Measurements from ENCODE around the gene RSL1D1. TPM values are rescaled to one million over a fixed set of nuclear protein-coding genes. Genes with fewer than 3 reads are reported as not detected.
A peak's percentile ranks its signal among the peaks of the same experiment; 100 is the strongest.

RSL1D1 gene
- total RNA-seq, 1 experiment from 2014 or later = 195 TPM

DNA sequence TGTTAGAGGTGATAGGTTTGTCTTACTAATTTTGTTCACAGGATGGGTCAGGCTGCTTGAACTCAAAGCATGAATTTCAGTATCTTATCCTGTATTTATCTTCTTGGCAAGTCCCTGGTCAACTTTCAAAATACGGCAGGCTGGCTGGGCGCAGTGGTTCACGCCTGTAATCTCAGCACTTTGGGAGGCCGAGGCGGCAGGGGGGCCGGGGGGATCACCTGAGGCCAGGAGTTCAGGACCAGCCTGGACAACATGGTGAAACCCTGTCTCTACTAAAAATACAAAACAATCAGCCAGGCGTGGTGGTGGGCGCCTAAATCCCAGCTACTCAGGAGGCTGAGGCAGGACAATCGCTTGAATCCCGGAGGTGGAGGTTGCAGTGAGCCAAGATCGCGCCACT is 25.0 kb upstream of the RSL1D1 start:
- ATAC-seq (no peak), DNase-seq (ENCODE audit: low read depth, low spot score) (no peak)
- peaks cover 42% of the 10 kb centered on the region for H3K36me3 ChIP-seq (ENCODE audit: control insufficient read depth, insufficient read depth, low read length)
- intact Hi-C loops (cut with micrococcal nuclease; ENCODE audit: unreplicated experiment) (no loop called here), in situ Hi-C loops (cut with HindIII; ENCODE audit: low pct_unique_long_range_greater_than_20kb, low sequenced_read_pairs) (no loop called here)
- no peak for TF ChIP-seq POLR2AphosphoS5 (IDR thresholded peaks at IDR 0.05; ENCODE audit: low read depth, low read length)
- no peak for TF ChIP-seq CTCF (IDR thresholded peaks at IDR 0.05)
- TF ChIP-seq, protein P1, sequence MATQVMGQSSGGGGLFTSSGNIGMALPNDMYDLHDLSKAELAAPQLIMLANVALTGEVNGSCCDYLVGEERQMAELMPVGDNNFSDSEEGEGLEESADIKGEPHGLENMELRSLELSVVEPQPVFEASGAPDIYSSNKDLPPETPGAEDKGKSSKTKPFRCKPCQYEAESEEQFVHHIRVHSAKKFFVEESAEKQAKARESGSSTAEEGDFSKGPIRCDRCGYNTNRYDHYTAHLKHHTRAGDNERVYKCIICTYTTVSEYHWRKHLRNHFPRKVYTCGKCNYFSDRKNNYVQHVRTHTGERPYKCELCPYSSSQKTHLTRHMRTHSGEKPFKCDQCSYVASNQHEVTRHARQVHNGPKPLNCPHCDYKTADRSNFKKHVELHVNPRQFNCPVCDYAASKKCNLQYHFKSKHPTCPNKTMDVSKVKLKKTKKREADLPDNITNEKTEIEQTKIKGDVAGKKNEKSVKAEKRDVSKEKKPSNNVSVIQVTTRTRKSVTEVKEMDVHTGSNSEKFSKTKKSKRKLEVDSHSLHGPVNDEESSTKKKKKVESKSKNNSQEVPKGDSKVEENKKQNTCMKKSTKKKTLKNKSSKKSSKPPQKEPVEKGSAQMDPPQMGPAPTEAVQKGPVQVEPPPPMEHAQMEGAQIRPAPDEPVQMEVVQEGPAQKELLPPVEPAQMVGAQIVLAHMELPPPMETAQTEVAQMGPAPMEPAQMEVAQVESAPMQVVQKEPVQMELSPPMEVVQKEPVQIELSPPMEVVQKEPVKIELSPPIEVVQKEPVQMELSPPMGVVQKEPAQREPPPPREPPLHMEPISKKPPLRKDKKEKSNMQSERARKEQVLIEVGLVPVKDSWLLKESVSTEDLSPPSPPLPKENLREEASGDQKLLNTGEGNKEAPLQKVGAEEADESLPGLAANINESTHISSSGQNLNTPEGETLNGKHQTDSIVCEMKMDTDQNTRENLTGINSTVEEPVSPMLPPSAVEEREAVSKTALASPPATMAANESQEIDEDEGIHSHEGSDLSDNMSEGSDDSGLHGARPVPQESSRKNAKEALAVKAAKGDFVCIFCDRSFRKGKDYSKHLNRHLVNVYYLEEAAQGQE (IDR thresholded peaks at IDR 0.05; ENCODE audit: insufficient read depth in 1 of 2, low read depth in 2 of 2, low read length in 1 of 2) = no peak
- TF ChIP-seq SIN3A (IDR thresholded peaks at IDR 0.05; ENCODE audit: borderline replicate concordance, insufficient read depth, low read depth, low read length) = no peak
- TF ChIP-seq TCF7L2 (IDR thresholded peaks at IDR 0.05; ENCODE audit: low read depth, low read length) = no peak
- ChIA-PET CTCF (no interaction called here), POLR2A (no interaction called here)
- H3K27me3 ChIP-seq (ENCODE audit: control insufficient read depth, insufficient read depth, low read length) = no peaks in the 10 kb centered on the region
- no peak overlapping the region for H3K4me3 ChIP-seq (ENCODE audit: low read depth in 2 of 2, low read length in 2 of 2)
- 0 out of 2 replicates have a peak, but pooled peaks cover 3% of the 10 kb centered on the region for H3K4me1 ChIP-seq (ENCODE audit: control insufficient read depth, insufficient read depth, low read length)
- H3K9me3 ChIP-seq (ENCODE audit: control insufficient read depth, insufficient read depth, low read depth, low read length) = no peaks in the 10 kb centered on the region
- no TSS peak for BruUV-seq (replicated peaks)
- H3K27ac ChIP-seq (ENCODE audit: low read length) = no peak overlapping the region

DNA sequence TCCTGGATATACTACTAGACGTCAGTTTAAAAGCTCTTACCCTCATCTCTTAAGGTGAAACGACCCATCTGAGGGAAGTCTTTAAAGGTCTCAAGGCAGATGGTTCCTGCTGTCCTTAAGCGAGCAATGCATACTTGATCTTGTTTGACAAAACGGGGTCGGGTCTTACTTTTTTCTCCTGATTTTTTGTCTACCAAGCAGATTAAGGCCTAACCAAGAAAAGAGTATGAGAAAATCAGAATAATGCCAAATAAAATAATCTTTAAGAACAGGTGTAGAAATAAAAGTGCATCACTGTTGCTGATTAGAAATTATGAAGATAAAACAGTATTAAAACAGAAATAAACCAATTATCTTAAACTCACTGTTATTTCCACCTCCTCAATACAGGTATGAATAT is 24.4 kb upstream of the RSL1D1 start:
- peaks cover 44% of the 10 kb centered on the region for H3K36me3 ChIP-seq (ENCODE audit: control insufficient read depth, insufficient read depth, low read length)
- CTCF ChIA-PET = no interaction called here
- ATAC-seq = no peak
- 0 out of 2 replicates have a peak overlapping the region, but pooled peaks have one; percentile 9 for H3K27ac ChIP-seq (ENCODE audit: low read length)
- no peak for TF ChIP-seq SIN3A (IDR thresholded peaks at IDR 0.05; ENCODE audit: borderline replicate concordance, insufficient read depth, low read depth, low read length)
- TF ChIP-seq, protein P1 (IDR thresholded peaks at IDR 0.05; ENCODE audit: insufficient read depth in 1 of 2, low read depth in 2 of 2, low read length in 1 of 2) = no peak
- TF ChIP-seq TCF7L2 (IDR thresholded peaks at IDR 0.05; ENCODE audit: low read depth, low read length) = no peak
- TF ChIP-seq CTCF (IDR thresholded peaks at IDR 0.05) = no peak
- no peak for TF ChIP-seq POLR2AphosphoS5 (IDR thresholded peaks at IDR 0.05; ENCODE audit: low read depth, low read length)
- peaks cover 3% of the 10 kb centered on the region; the same call in 1 of the 2 replicates for H3K4me1 ChIP-seq (ENCODE audit: control insufficient read depth, insufficient read depth, low read length)
- no TSS peak for BruUV-seq (replicated peaks)
- no peak for DNase-seq (ENCODE audit: low read depth, low spot score)
- POLR2A ChIA-PET = interaction anchor here (0.6 kb wide), 1 partner anchor 126 kb away, joined by 5 read pairs; no protein-coding TSS in a partner anchor
- H3K9me3 ChIP-seq (ENCODE audit: control insufficient read depth, insufficient read depth, low read depth, low read length) = no peaks in the 10 kb centered on the region
- no peak overlapping the region for H3K4me3 ChIP-seq (ENCODE audit: low read depth in 2 of 2, low read length in 2 of 2)
- in situ Hi-C loops (cut with HindIII; ENCODE audit: low pct_unique_long_range_greater_than_20kb, low sequenced_read_pairs) = no loop called here
- intact Hi-C loops (cut with micrococcal nuclease; ENCODE audit: unreplicated experiment) = no loop called here
- no peaks in the 10 kb centered on the region for H3K27me3 ChIP-seq (ENCODE audit: control insufficient read depth, insufficient read depth, low read length)
